GM18499 (cell line): Measurements from ENCODE around the gene KCTD5.
"Not testable (repeated sequence)": the region's sequence is repeated elsewhere in the genome, so short reads cannot be mapped to it uniquely, and the experiment has no call there.

Experiments
- ATAC-seq: cut with Tn5 transposase; IDR thresholded peaks from one replicate; pipeline ENCODE4 v1.9.1; 2021; ENCODE audit warnings: moderate number of reproducible peaks; ENCODE audit not compliant: insufficient read depth, unreplicated experiment

The KCTD5 gene, protein sequence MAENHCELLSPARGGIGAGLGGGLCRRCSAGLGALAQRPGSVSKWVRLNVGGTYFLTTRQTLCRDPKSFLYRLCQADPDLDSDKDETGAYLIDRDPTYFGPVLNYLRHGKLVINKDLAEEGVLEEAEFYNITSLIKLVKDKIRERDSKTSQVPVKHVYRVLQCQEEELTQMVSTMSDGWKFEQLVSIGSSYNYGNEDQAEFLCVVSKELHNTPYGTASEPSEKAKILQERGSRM

DNA sequence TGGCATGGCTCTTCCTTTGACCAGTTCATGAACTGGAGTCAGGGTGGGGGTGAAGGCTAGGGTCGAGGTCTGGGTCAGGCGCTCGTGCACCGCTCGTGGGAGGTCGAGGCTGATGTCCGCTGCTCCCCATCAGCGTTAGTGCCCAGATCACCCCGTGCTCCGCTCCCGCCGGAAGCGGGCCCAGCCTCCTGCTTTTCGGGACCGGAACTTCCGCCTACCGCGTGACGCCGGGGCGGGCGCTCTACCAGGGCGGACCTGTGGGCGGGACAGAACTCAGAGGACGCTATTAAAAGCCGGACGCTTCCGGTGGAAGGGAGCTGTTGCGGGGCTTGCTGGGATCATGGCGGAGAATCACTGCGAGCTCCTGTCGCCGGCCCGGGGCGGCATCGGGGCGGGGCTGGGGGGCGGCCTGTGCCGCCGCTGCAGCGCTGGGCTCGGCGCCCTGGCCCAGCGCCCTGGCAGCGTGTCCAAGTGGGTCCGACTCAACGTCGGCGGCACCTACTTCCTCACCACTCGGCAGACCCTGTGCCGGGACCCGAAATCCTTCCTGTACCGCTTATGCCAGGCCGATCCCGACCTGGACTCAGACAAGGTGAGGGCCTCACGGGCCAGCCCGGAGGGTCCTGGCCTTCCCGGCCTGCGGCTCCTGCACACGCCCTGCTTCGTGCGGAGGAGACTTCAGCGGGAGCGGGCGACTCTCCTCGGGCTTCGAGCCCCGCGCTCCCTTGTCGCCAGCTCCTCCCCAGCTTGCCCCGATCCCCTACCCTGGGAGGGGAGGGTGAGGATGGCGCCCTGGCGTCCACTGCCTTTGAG lies at the start of gene KCTD5:
Gene KCTD5, plus strand, starts transcription at position 315 of the 813 bp plus-strand sequence. Its CDS starts 26 bp downstream, at position 341.
- peak; percentile 36 for ATAC-seq

DNA sequence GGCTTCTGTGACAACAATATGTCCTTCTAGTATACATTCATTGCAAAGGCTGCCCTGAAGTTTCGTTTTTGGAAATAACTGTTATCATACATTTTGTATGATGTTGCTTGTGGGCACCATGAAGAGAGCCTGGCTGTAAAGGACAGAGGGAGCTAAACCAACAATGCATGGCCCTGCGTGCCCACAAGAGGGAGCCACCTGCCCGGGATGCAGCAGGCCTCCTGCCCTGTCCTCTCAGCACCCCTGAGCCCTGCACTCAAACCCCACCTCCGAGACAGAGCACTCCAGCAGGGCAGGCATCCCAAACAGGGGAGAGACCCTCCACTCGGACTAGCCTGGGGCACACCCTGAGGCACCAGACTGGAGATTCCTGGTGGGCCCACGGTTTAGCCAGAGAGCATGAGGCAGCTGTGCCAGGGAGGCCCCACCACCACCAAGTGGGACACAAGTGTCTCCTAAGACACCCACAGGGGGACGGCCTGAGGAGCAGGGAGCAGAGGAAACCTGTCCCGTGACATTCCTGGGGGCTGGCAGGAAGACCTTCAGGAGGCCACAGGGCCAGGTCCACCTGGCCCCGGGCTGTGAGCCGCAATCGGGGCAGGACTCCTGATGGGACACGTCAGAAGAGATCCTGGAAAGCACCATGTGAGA lies 43.1 kb upstream of the KCTD5 start:
- not testable (repeated sequence) for ATAC-seq

DNA sequence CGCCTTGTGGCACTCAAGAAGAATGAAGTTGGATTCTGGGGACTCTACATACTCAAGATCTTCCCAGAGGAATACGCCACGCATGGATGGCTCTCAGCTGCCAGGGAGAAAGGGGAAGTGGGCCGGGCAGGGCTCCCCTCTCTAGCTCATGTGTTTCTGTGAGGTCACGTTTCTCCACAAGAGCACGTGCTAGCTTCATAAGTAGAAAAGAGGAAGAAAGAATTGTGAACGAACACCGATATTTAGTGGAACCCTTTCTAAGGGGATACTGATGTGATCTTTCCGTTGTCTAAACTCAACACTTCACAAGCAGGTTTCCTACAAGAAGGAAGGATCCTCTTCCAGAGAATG lies 42.6 kb upstream of the KCTD5 start:
- ATAC-seq = not testable (repeated sequence)

DNA sequence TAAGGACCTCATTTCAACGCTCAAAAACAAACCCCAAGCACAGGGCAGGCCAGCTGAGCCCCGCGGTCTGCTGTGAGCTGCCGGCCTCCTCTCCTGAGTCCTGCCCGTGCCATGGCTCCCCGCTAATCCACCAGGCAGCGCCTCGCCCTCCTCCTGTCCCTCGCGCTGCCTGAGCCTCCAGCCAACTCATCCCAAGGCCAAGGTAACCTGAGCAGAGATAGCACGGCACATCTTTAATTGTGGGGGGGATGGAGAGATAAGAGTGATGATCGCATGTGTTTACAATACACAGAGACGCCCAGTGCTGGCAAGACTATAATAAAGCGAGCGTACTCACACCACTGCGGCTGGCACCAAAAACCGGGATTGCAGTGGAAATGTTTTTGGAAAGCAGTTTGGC lies 39.8 kb upstream of the KCTD5 start:
- not testable (repeated sequence) for ATAC-seq

DNA sequence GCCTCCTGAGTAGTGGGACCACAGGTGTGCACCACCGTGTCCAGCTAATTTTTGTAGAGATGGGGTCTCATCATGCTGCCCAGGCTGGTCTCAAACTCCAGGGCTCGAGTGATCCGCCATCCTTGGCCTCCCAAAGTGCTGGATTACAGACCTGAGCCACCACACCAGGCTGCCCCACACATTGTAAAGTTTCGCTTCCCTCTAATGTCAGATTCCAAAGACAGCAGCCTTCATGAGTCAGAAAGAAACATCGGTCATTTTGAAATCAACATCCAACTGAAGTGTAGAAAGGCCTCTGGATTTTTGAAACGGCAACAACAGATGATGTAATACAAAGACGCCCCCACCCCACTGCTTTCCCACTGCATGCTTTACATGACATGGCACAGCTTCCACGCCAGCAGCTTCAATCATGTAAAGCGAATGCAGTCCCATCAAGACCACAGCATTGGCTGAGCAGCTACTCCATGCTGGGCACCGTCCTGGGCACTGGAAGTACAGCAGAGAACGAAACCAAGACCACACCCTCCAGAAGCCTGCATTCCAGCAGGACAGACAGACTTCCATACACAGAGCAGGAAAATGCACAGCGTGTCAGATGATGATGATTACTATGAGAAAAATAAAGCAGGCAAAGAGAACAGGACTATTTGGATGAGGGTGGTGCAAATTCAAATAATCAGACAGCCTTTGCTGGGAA lies 37.4 kb upstream of the KCTD5 start:
- ATAC-seq = not testable (repeated sequence)

DNA sequence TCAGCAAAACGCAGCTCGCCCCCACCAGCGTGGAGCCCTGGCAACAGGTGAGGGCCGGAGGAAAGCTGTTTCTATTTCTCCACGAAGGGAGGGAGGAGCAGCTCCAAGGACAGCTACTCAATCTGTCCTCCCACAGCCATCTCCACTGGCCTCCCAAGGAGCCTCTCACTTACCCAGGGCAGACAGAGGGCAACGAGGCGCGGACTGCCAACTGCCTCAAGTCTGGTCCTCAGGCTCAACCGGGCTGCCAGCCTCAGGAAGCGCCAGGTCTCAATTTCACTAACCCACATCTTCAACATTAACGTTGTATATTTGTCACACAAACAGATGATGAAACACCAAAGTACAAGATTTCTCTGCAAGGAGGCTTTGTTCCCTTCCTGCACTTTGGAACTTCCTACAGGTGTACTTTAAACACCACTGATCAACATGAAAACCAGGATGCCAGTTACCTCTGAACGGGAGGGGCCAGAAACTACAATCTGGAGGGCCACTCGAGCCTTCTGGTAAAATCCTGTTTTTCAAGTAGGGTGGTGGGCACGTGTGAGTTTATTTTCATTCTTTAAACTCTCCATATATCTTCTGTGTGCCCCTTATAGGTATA lies 31.0 kb upstream of the KCTD5 start:
- ATAC-seq = not testable (repeated sequence)

DNA sequence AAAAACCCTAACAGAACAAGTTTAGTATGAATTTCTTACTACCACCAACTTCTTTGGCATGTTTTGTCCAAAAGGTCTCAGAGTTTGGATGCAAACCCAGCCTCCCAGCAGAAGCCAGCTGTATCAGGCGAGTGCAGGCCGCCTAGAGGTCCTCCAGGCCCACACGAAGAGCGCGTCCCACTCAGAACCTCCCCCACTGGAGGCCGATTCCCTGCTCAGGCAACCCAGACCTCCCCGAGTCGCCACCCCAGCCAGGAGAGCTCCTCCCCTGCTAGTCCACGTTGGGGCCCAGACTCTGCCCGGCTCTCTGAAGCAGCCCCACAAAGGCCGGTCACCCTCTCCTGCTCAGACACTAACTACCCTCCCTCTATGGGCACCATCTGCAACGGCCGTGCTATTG lies 28.4 kb upstream of the KCTD5 start:
- ATAC-seq = not testable (repeated sequence)

DNA sequence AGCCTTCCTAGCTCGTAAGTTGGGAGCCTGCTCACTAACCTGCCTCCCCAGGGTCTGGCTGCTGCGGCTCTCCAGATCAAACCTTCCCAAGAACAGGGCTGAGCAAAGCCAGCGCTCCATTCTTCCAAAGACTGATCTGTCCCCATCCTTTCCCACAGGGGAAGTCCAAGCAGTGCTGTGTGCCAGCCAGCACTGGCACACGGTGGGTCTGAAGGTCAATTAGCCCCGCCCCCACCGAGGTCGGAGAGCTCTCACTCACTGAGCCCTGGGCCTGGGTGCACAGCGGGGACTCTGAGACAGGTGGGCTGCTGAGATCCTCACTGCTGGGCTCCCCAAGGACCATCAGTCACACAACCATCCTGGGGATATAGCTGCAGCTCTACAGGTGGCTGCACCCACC lies 27.4 kb upstream of the KCTD5 start:
- ATAC-seq = not testable (repeated sequence)

DNA sequence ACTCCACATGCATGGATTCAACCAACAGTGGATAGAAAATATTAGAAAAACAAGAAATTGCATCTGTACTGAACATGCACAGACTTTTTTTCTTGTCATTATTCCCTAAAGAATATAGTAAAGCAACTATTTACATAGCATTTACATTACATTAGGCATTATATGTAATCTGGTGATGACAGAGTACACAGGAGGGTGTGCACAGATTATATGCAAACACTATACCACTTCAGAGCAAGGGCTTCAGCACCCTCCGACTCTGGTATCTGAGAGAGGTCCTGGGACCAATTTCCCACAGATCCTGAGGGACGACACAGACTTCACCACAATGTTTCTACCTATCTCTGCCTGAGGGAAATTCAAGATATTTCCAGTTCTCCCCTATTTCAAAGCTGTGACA lies 25.3 kb upstream of the KCTD5 start:
- ATAC-seq = no peak

DNA sequence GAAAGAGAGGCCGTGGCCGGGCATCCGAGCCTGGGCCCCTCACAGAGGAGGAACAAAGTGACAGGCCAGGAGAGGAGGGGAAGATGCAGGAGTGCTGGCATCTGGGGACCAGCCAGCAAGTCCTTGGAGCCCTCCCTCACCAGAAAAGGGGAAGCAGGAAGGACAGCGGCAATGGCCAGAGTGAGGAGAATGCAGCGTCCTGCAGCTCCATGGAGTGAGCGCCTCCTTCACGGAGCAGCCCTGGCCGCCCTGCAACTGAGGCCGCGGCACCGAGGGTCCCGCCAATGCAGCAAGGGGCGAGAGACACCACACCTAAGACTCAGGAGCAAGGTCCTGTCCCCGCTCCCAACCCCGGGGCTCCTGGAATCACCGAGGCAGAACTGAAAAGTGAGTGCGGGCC lies 24.5 kb upstream of the KCTD5 start:
- not testable (repeated sequence) for ATAC-seq

DNA sequence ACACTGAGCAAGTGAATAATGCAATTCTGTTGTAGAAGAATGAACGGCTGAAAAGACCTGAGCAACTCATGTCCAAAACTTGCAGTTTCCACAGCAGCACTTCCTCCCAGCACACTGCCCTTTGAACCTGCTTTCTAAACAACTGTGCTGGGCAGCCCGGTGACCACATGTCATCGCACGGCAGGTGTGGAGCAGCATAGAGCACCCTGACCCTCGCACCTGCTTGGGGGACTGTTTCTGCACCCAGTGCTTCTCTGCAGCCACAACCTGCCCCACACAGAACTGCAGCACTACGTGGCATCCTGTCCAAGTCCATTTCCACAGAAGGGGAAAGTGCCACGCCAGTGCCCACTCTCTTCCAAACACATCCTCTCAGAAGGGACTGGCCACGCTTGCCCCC lies 22.8 kb upstream of the KCTD5 start:
- not testable (repeated sequence) for ATAC-seq

DNA sequence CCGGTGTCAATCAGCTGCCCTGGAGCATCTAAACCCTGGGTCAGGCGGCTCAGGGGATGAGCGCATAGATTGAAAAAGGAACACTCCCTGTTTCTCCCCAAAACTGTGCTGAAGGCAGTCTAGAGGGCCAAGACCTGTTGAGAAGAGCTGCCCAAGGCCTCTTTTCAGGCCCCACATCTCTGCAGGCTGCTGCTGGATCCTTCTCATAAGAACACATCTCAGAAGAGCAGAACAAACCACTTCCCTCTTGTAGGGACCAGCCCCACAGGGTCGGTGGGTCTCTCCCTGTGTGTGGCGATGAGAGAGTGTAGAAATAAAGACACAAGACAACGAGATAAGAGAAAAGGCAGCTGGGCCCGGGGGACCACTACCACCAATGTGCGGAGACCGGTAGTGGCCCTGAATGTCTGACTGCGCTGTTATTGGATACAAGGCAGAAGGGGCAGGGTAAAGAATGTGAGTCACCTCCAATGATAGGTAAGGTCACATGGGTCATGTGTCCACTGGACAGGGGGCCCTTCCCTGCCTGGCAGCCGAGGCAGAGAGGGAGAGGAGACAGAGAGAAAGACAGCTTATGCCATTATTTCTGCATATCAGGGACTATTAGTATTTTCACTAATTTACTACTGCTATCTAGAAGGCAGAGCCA lies 22.2 kb upstream of the KCTD5 start:
- ATAC-seq = not testable (repeated sequence)

DNA sequence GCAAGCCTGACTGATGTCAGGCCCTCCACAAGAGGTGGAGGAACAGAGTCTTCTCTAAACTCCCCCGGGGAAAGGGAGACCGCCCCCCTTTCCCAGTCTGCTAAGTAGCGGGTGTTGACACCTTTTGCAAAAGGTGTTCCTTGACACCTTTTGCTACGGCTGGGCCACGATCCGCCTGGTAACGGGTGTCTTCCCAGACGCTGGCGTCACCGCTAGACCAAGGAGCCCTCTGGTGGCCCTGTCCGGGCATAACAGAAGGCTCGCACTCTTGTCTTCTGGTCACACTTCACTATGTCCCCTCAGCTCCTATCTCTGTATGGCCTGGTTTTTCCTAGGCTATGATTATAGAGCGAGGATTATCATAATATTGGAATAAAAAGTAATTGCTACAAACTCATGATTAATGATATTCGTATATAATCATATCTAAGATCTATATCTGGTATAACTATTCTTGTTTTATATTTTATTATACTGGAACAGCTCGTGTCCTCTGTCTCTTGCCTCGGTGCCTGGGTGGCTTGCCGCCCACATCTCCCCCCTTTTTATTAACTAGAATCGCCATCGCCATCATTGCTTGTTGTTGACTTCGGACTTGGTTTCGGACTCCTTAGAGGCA lies 21.5 kb upstream of the KCTD5 start:
- not testable (repeated sequence) for ATAC-seq

DNA sequence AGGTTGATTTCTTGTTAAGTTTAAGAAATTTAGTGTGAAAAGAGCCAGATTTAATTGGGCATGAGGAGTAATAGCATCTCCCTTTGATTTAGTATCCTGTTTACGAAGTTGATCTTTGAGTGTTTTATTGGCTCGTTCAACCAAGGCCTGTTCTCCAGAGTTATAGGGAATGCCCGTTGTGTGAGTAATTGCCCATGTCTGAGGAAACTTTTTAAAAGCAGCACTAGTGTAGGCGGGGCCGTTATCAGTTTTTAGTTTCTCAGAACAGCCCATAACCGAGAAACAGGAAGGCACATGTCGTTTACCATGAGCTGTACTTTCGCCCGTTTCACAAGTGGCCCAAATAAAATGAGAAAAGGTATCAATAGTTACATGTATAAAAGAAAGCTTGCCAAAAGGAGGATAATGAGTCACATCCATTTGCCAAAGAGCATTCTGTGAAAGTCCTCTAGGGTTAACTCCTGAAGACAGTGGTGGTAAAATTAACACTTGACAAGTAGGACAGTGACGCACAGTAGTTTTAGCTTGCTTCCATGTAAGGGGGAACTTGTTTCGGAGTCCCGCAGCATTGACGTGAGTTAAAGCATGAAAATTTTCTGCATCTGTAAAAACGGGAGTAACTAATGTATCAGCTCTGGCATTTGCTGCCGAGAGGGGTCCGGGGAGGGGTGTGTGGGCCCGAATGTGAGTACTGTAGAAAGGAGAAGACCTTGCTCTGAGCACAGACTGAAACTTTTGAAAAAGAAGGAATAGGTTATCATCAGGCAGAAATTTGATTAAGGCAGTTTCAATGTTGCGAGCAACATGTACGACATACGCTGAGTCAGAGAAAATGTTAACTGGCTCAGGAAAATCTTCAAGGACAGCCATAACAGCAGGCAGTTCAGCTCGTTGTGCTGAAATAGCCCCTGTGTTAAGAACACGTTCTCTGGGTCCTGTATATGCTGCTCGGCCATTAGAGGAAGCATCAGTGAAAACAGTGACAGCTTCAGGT lies 18.5 kb upstream of the KCTD5 start:
- ATAC-seq = no peak

DNA sequence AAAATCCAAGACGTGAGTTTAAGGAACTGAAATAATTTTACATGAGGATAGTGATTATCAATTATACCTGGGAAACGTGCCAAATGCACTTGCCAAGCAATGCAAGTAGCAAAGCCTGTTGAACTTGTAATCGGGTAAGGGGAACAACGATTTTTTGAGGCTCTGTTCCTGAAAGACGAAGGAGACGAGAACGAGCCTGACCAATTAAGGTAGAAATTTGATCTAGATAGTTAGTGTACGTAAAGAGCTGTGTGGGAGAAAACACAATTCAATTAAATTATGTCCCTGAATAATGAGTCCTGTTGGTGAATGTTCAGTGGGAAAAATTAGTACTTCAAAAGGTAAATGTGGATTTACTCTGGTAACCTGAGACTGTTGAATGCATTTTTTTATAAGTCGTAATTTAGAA lies 17.7 kb upstream of the KCTD5 start:
- no peak for ATAC-seq

DNA sequence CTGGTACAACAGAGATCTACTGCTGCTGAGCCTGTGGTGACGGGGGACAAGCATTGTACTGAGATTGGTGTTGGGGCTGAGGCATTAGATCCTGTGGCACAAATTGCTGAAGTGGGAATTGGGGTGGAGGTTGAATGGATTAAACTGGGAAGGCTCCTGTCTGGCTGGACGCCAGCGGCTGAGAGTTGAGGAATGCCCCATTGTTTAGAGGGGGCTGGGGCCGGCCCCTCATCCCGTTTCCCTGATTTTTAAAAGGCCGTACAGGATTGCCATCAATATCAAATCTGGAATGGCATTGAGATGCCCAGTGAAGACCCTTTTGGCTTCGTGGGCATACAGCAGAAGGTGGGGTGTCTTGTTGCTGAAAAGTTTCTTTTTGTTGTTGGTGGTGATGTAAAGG lies 15.7 kb upstream of the KCTD5 start:
- not testable (repeated sequence) for ATAC-seq

DNA sequence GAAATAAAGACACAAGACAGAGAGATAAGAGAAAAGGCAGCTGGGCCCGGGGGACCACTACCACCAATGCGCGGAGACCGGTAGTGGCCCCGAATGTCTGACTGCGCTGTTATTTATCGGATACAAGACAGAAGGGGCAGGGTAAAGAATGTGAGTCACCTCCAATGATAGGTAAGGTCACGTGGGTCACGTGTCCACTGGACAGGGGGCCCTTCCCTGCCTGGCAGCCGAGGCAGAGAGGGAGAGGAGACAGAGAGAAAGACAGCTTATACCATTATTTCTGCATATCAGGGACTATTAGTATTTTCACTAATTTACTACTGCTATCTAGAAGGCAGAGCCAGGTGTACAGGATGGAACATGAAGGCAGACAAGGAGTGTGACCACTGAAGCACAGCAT lies 12.7 kb upstream of the KCTD5 start:
- not testable (repeated sequence) for ATAC-seq

DNA sequence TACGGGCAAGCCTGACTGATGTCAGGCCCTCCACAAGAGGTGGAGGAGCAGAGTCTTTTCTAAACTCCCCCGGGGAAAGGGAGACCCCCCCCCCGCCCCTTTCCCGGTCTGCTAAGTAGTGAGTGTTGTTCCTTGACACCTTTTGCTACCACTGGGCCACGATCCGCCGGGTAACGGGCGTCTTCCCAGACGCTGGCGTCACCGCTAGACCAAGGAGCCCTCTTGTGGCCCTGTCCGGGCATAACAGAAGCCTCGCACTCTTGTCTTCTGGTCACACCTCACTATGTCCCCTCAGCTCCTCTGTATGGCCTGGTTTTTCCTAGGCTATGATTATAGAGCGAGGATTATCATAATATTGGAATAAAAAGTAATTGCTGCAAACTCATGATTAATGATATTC lies 12.3 kb upstream of the KCTD5 start:
- not testable (repeated sequence) for ATAC-seq
